Right atrium auricular region (tissue), 2 donors: ENCODE measurements around the gene RERE. TPM values are rescaled to one million over a fixed set of nuclear protein-coding genes. Genes with fewer than 3 reads are reported as not detected.
"Not testable (repeated sequence)": the region's sequence is repeated elsewhere in the genome, so short reads cannot be mapped to it uniquely, and the experiment has no call there.

Source experiments
- DNase-seq: peaks from one replicate; pipeline ENCODE4 v3.0.0-alpha.2; 2019; ENCODE audit warnings: low spot score
- H3K27ac ChIP-seq, 2 donors: fragments of 200-600 bp; sonication (generic); 1 replicate in 1 of 2; 2 replicates in 1 of 2; pipeline ENCODE4 v1.5.1; 2016 to 2019
- H3K27me3 ChIP-seq, 2 donors: fragments of 200-600 bp; sonication (generic); one replicate each; pipeline versions ENCODE4 v1.5.1 to v1.6.0; 2017 to 2019
- H3K36me3 ChIP-seq: fragments of 200-600 bp; sonication (generic); one replicate; pipeline ENCODE4 v1.5.1; 2016
- H3K4me1 ChIP-seq, 2 donors: fragments of 200-600 bp; sonication (generic); one replicate each; pipeline versions ENCODE4 v1.5.1 to v1.6.0; 2017 to 2019
- H3K4me3 ChIP-seq, 2 donors: fragments of 200-600 bp; sonication (generic); 1 replicate in 1 of 2; 2 replicates in 1 of 2; pipeline ENCODE4 v1.5.1; 2017 to 2019; ENCODE audit warnings: mild to moderate bottlenecking in 1 of 2, moderate library complexity in 1 of 2
- H3K9me3 ChIP-seq, 2 donors: fragments of 200-600 bp; sonication (generic); one replicate each; pipeline ENCODE4 v1.5.1; 2019
- CTCF ChIP-seq, 2 donors: fragments of 200-600 bp; sonication (generic); IDR thresholded peaks; one replicate each; pipeline ENCODE4 v1.5.1; 2019; ENCODE audit warnings: antibody characterized with exemption in 2 of 2
- total RNA-seq, 2 donors: library from RNA; depleted of rRNA; stranded (reverse); fragments of >200 nt; gene quantifications; one replicate each; pipeline ENCODE4 v1.1.0, GENCODE V29; 2016

RERE gene
- total RNA-seq, 2 donors from 2014 or later, result 99.8 to 125 TPM

DNA sequence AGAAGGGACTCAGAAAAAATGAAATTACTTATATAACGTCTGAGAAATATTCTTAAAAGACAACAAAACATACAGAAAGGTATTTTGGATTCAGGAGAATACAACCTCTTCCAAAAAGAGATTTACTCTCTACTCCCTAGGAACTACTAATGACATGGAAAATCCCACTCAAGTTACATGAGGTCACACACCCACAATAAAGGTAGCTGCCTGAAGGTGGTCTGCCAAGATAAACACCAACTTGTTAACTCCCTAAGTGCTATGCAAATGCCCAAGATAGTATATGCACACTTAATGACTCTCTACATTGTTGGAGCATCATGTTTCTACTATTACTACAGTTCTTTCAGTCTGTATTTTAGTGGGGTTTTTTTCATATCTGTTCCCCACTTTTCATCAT, 26.5 kb downstream of the RERE start:
- no peaks in the 10 kb centered on the region for H3K9me3 ChIP-seq
- TF ChIP-seq CTCF (IDR thresholded peaks at IDR 0.05), result no peak
- no peak overlapping the region for H3K27ac ChIP-seq
- H3K4me1 ChIP-seq, result no peaks in the 10 kb centered on the region
- no peak overlapping the region for H3K4me3 ChIP-seq
- no peaks in the 10 kb centered on the region for H3K36me3 ChIP-seq
- DNase-seq, result no peak
- no peaks in the 10 kb centered on the region for H3K27me3 ChIP-seq

- Histone ChIP-seq H3K4me3 (no peak overlapping the region), H3K36me3 (no peaks in the 10 kb centered on the region), H3K27me3 (no peaks in the 10 kb centered on the region), H3K4me1 (no peaks in the 10 kb centered on the region), H3K9me3 (no peaks in the 10 kb centered on the region), H3K27ac (no peak overlapping the region)
- no peak for DNase-seq
- TF ChIP-seq CTCF (IDR thresholded peaks at IDR 0.05), result no peak
Observed at GRCh38 chr1:8790478-8790877, 27.0 kb downstream of the RERE start.

DNA sequence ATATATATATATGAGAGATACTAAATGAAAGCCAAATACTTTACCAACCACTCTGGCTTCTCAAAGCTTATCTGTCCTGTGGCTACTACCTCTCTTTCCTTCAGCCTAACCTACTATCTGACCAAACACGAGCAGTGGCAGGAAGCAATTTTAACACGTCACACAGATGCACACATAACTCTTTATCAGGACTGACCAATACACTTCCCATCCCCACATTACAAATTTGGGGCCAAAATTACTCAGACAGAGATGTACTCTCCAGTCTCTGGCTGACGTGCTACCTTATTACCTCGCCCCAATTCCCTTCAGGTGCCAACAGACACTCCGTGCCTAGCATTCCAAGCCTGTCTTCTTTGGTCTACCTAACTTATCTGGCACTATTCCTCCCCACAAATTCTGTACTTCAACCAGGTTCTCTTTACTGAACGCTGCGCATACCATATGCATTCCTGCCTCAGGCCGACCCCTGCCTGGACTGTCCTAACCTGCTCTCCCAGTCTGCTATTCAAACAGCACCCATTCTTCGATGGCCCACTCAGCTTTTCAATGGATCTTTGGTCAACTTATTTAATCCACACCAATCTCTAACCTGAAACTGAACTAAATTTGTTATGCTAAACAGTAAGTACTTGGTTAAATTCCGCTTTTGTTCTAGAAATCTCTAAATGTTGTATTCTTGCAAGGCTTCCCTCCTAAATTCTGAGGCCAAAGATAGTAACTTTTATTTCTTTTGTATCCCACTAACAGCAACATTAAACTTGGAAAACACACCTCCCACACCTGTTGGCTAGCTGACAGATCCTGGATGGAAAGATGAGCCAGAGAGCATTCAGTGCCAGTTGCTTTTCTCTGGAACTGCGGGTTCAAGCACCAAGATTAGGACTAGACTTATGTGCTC, 27.9 kb downstream of the RERE start:
- H3K9me3 ChIP-seq, result no peaks in the 10 kb centered on the region
- H3K36me3 ChIP-seq, result no peaks in the 10 kb centered on the region
- H3K4me1 ChIP-seq, result no peaks in the 10 kb centered on the region
- no peak overlapping the region for H3K27ac ChIP-seq
- no peak overlapping the region for H3K4me3 ChIP-seq
- TF ChIP-seq CTCF (IDR thresholded peaks at IDR 0.05), result no peak
- H3K27me3 ChIP-seq, result no peaks in the 10 kb centered on the region
- no peak for DNase-seq

GRCh38 chr1:8787218-8787617, 30.2 kb downstream of the RERE start:
- H3K9me3 ChIP-seq, result no peaks in the 10 kb centered on the region
- DNase-seq, result no peak
- H3K4me3 ChIP-seq, result no peak overlapping the region
- no peak for TF ChIP-seq CTCF (IDR thresholded peaks at IDR 0.05)
- no peak overlapping the region for H3K27ac ChIP-seq
- no peaks in the 10 kb centered on the region for H3K27me3 ChIP-seq
- H3K4me1 ChIP-seq, result no peaks in the 10 kb centered on the region
- H3K36me3 ChIP-seq, result no peaks in the 10 kb centered on the region

- not testable (repeated sequence) for H3K9me3 ChIP-seq, H3K27ac ChIP-seq, H3K27me3 ChIP-seq, H3K36me3 ChIP-seq, DNase-seq, H3K4me1 ChIP-seq, H3K4me3 ChIP-seq
Observed at GRCh38 chr1:8786204-8786603, 31.2 kb downstream of the RERE start.

- H3K27me3 ChIP-seq, result no peaks in the 10 kb centered on the region
- TF ChIP-seq CTCF (IDR thresholded peaks at IDR 0.05), result no peak
- H3K4me1 ChIP-seq, result no peaks in the 10 kb centered on the region
- H3K9me3 ChIP-seq, result no peaks in the 10 kb centered on the region
- no peak overlapping the region for H3K27ac ChIP-seq
- DNase-seq, result no peak
- H3K36me3 ChIP-seq, result no peaks in the 10 kb centered on the region
- H3K4me3 ChIP-seq, result no peak overlapping the region
Observed at GRCh38 chr1:8782955-8783354, 34.5 kb downstream of the RERE start.
